IMR-90 (cell line): ENCODE measurements around the gene RPS15. TPM values are rescaled to one million over a fixed set of nuclear protein-coding genes. Genes with fewer than 3 reads are reported as not detected.

ENCODE experiments used
- ATAC-seq: fragments of 200-7000 bp; cut with Tn5 transposase; 2 replicates; pipeline ENCODE4 v1.9.1; 2020; ENCODE audit warnings: low read depth, mild to moderate bottlenecking, moderate library complexity
- BruUV-seq: library from RNA; stranded (reverse); fragments of 400-500 nt; replicated peaks from 2 replicates; lab custom pipeline; 2021; lab: Mats Ljungman, UMichigan
- CTCF ChIA-PET: fragments of 300-600 bp; formaldehyde crosslinking; extraction: SDS; loops from one replicate; lab custom pipeline; 2021; ENCODE audit warnings: antibody characterized with exemption; lab: Yijun Ruan, JAX
- POLR2A ChIA-PET: fragments of 300-600 bp; sonication (Branson Sonifier 250); formaldehyde crosslinking; loops from one replicate; lab custom pipeline; 2022; ENCODE audit warnings: antibody characterized with exemption; ENCODE audit not compliant: unreplicated experiment; lab: Charles Lee
- DNase-seq: peaks from one replicate; pipeline ENCODE4 v3.0.0; 2013
- H2AFZ ChIP-seq: replicated peaks from 2 replicates; pipeline ENCODE3; 2013; ENCODE audit warnings: low read length, mild to moderate bottlenecking; ENCODE audit not compliant: poor library complexity
- H2AK5ac ChIP-seq: 2 replicates; pipeline ENCODE4 v1.6.1; 2013; ENCODE audit warnings: low read depth, low read length, inconsistent platforms
- H2AK9ac ChIP-seq: replicated peaks from 2 replicates; pipeline ENCODE3; 2013; ENCODE audit warnings: mild to moderate bottlenecking, low read depth, low read length, moderate library complexity; ENCODE audit not compliant: poor library complexity
- H2BK120ac ChIP-seq: 2 replicates; pipeline ENCODE4 v1.6.1; 2013; ENCODE audit warnings: low read depth, low read length, inconsistent platforms
- H2BK15ac ChIP-seq: 3 replicates; pipeline ENCODE4 v1.6.1; 2013; ENCODE audit warnings: low read depth, low read length, inconsistent platforms
- H2BK20ac ChIP-seq: 2 replicates; pipeline ENCODE4 v1.6.1; 2013; ENCODE audit warnings: low read depth, mild to moderate bottlenecking, inconsistent platforms, low read length, moderate library complexity
- H2BK5ac ChIP-seq: 2 replicates; pipeline ENCODE4 v1.6.1; 2013; ENCODE audit warnings: mild to moderate bottlenecking, low read depth, low read length, inconsistent platforms; ENCODE audit not compliant: poor library complexity, severe bottlenecking
- H3K14ac ChIP-seq: replicated peaks from 2 replicates; pipeline ENCODE4 v1.6.1; 2013; ENCODE audit warnings: low read depth, low read length, inconsistent platforms
- H3K18ac ChIP-seq: 2 replicates; pipeline ENCODE4 v1.6.1; 2013; ENCODE audit warnings: low read depth, low read length, control low read depth
- H3K23ac ChIP-seq: 2 replicates; pipeline ENCODE4 v1.6.1; 2013; ENCODE audit warnings: low read depth, low read length, inconsistent platforms
- H3K27ac ChIP-seq: 2 replicates; pipeline ENCODE4 v1.5.1; 2013; ENCODE audit warnings: mild to moderate bottlenecking, control low read depth, low read length; ENCODE audit not compliant: insufficient read depth
- H3K27me3 ChIP-seq: 2 replicates; pipeline ENCODE4 v1.6.1; 2013; ENCODE audit warnings: low read length; ENCODE audit not compliant: control insufficient read depth, insufficient read depth
- H3K36me3 ChIP-seq: 2 replicates; pipeline ENCODE4 v1.6.1; 2013; ENCODE audit warnings: low read length, mixed read lengths; ENCODE audit not compliant: control insufficient read depth, insufficient read depth
- H3K4ac ChIP-seq: 2 replicates; pipeline ENCODE4 v1.6.1; 2013; ENCODE audit warnings: low read depth, low read length, inconsistent platforms
- H3K4me1 ChIP-seq: 2 replicates; pipeline ENCODE4 v1.6.1; 2013; ENCODE audit warnings: low read length, mixed read lengths; ENCODE audit not compliant: control insufficient read depth, insufficient read depth
- H3K4me2 ChIP-seq: 2 replicates; pipeline ENCODE4 v1.6.1; 2013; ENCODE audit warnings: low read depth, mild to moderate bottlenecking, control low read depth, low read length, moderate library complexity
- H3K4me3 ChIP-seq: 2 replicates; pipeline ENCODE4 v1.5.1; 2013; ENCODE audit warnings: low read depth, mild to moderate bottlenecking, control low read depth, low read length, moderate library complexity; ENCODE audit not compliant: insufficient read depth
- H3K56ac ChIP-seq: 2 replicates; pipeline ENCODE4 v1.6.1; 2013; ENCODE audit warnings: low read length, inconsistent platforms; ENCODE audit not compliant: insufficient read depth; ENCODE audit errors: extremely low read depth
- H3K79me1 ChIP-seq, 2 experiments: 2 replicates each; pipeline ENCODE4 v1.6.1; 2013; ENCODE audit warnings: low read length in 2 of 2, inconsistent platforms in 1 of 2, low read depth in 1 of 2
- H3K9ac ChIP-seq: 2 replicates; pipeline ENCODE4 v1.6.1; 2013; ENCODE audit warnings: low read depth, low read length, control low read depth
- H3K9me1 ChIP-seq: 2 replicates; pipeline ENCODE4 v1.6.1; 2013; ENCODE audit warnings: low read length, inconsistent platforms; ENCODE audit not compliant: insufficient read depth
- H3K9me3 ChIP-seq: 2 replicates; pipeline ENCODE4 v1.6.1; 2013; ENCODE audit warnings: low read length; ENCODE audit not compliant: control insufficient read depth, insufficient read depth
- H4K20me1 ChIP-seq: 2 replicates; pipeline ENCODE4 v1.6.1; 2013; ENCODE audit warnings: low read length, inconsistent platforms; ENCODE audit not compliant: insufficient read depth
- H4K5ac ChIP-seq: 2 replicates; pipeline ENCODE4 v1.6.1; 2013; ENCODE audit warnings: mild to moderate bottlenecking, low read depth, low read length, control low read depth
- H4K8ac ChIP-seq, 2 experiments: 2 replicates each; pipeline ENCODE4 v1.6.1; 2013; ENCODE audit warnings: low read depth in 2 of 2, low read length in 2 of 2, control low read depth in 1 of 2, inconsistent platforms in 1 of 2
- H4K91ac ChIP-seq: 2 replicates; pipeline ENCODE4 v1.6.1; 2013; ENCODE audit warnings: low read depth, low read length, inconsistent platforms; ENCODE audit not compliant: insufficient read depth
- MXI1 ChIP-seq: IDR thresholded peaks from 2 replicates; pipeline ENCODE4 v1.6.1; 2012; ENCODE audit warnings: low read depth, mild to moderate bottlenecking, low read length, moderate library complexity, borderline replicate concordance
- WGBS, 2 experiments: methylation state at CpG; one replicate each; pipeline versions ENCODE4 v1.1.5 to v1.1.7; 2013; ENCODE audit warnings: missing lambda C conversion rate in 2 of 2; ENCODE audit not compliant: insufficient read length in 1 of 2; ENCODE audit errors: extremely low coverage in 2 of 2; 5-methylcytosine and 5-hydroxymethylcytosine counted together
- dilution Hi-C: fragments of 300-500 bp; cut with HindIII; formaldehyde crosslinking; loops from one replicate; pipeline ENCODE4 v1.14.3; 2018; ENCODE audit warnings: low sequenced_read_pairs; ENCODE audit not compliant: unreplicated experiment
- in situ Hi-C: fragments of 300-500 bp; cut with MboI; formaldehyde crosslinking; loops from 3 replicates; pipeline ENCODE4 v1.14.3; 2019; ENCODE audit warnings: low sequenced_read_pairs, inconsistent platforms, mixed read lengths
- intact Hi-C: fragments of 100-400 bp; cut with micrococcal nuclease; formaldehyde crosslinking; loops from 2 replicates; pipeline ENCODE4 v1.10.0; 2022
- polyA plus RNA-seq, 3 experiments: library from polyadenylated mRNA; depleted of rRNA; stranded (reverse); fragments of >200 nt; gene quantifications; 2 replicates each; pipeline ENCODE4 v1.2.3, GENCODE V29; 2012; ENCODE audit warnings: low replicate concordance in 1 of 3
- total RNA-seq: library from RNA; depleted of rRNA; stranded (reverse); fragments of >200 nt; gene quantifications from 2 replicates; pipeline ENCODE4 v1.2.3, GENCODE V29; 2012

RPS15 gene
- total and polyA plus RNA-seq, 2 of the 4 experiments (the other 2 are of a cell fraction), result 1,179 to 1,855 TPM

DNA sequence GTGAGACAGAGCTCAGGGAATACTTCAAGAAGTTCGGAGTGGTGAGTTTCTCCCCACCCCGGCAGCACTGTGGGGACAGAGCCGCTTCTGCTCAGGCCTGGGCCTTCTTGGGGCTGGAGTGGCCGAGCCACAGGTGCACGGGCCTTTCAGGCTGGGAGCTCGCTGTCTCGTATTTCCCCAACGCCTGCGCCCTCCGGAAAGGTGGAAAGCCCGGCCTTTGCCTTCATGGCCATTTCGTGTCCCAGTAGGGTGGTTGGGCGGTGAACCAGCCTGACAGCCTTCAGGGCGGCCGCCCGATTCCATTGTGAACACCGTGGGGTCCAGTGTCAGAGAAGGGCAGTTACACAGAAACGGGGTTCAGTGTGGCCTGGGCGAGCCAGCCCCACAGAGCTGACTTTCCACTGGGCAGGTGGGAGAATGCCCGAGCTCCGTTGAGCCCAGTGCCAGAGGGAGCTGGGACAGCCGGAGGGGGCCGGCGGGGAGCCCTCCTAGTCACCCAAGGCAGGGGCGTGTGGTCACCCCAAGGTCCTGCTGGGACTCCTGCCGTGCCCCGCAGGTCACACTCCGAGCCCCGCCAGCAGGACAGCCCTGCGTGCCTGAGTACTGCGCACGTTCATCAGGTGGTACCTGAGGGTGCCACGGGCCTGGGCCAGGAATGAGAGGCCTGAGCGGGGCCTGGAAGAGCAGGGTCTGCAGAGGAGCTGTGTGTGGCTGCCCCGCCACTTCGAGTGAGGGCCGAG is 16.8 kb upstream of the RPS15 start:
- TF ChIP-seq MXI1, result no peak
- H4K8ac ChIP-seq, result no peak overlapping the region
- H2AK5ac ChIP-seq, result no peak overlapping the region
- in situ Hi-C loops, result no loop called here
- H3K14ac ChIP-seq, result no peak overlapping the region
- H3K4me1 ChIP-seq, result peaks cover 6% of the 10 kb centered on the region
- no peak overlapping the region for H3K4me2 ChIP-seq
- H3K27me3 ChIP-seq, result no peaks in the 10 kb centered on the region
- H3K79me1 ChIP-seq, result peaks cover 26 to 80% of the 10 kb centered on the region in 2 experiments
- BruUV-seq, result no TSS peak
- no peak overlapping the region for H3K4me3 ChIP-seq
- H2AK9ac ChIP-seq, result no peak overlapping the region
- no peak overlapping the region for H4K91ac ChIP-seq
- POLR2A ChIA-PET, result no interaction called here
- no peaks in the 10 kb centered on the region for H3K9me3 ChIP-seq
- no peak overlapping the region for H2BK15ac ChIP-seq
- H4K5ac ChIP-seq, result no peak overlapping the region
- peaks cover 12% of the 10 kb centered on the region for H3K9me1 ChIP-seq
- no peak overlapping the region for H3K56ac ChIP-seq
- intact Hi-C loops, result no loop called here
- no peak overlapping the region for H2BK120ac ChIP-seq
- WGBS, 2 experiments, result 94% methylated on average over 29 of the region's 37 CpGs; no CpG with 5 or more reads in 1 of the 2 experiments
- no peak overlapping the region for H3K23ac ChIP-seq
- no peak overlapping the region for H3K27ac ChIP-seq
- H3K4ac ChIP-seq, result no peak overlapping the region
- H2BK20ac ChIP-seq, result no peak overlapping the region
- ATAC-seq, result no peak
- CTCF ChIA-PET, result no interaction called here
- H3K18ac ChIP-seq, result no peak overlapping the region
- no peak overlapping the region for H2BK5ac ChIP-seq
- dilution Hi-C loops, result no loop called here
- no peak for DNase-seq
- no peak overlapping the region for H2AFZ ChIP-seq
- H3K36me3 ChIP-seq, result peaks cover 75% of the 10 kb centered on the region
- H3K9ac ChIP-seq, result no peak overlapping the region
- H4K20me1 ChIP-seq, result peaks cover 82% of the 10 kb centered on the region
